ENCODE data around the gene OGFR.

Gene OGFR

GRCh38 chr20:62795023-62795761 is 9.4 kb upstream of the OGFR start:
- in situ Hi-C loops (cut with HindIII; ENCODE audit: low pct_ligation_motif_present, low pct_unique_long_range_greater_than_20kb, low sequenced_read_pairs): no loop called here
- DNase-seq: peak; percentile 53

GRCh38 chr20:62796699-62797491 is 7.7 kb upstream of the OGFR start:
- in situ Hi-C loops (cut with HindIII; ENCODE audit: low pct_ligation_motif_present, low pct_unique_long_range_greater_than_20kb, low sequenced_read_pairs): no loop called here
- no peak for DNase-seq

- in situ Hi-C loops (cut with HindIII; ENCODE audit: low pct_ligation_motif_present, low pct_unique_long_range_greater_than_20kb, low sequenced_read_pairs): no loop called here
- no peak for DNase-seq
These were observed 6.7 kb upstream of the OGFR start for GRCh38 chr20:62797671-62798532.

GRCh38 chr20:62799036-62799435 is 5.6 kb upstream of the OGFR start:
- no peak for DNase-seq
- in situ Hi-C loops (cut with HindIII; ENCODE audit: low pct_ligation_motif_present, low pct_unique_long_range_greater_than_20kb, low sequenced_read_pairs): no loop called here

DNA sequence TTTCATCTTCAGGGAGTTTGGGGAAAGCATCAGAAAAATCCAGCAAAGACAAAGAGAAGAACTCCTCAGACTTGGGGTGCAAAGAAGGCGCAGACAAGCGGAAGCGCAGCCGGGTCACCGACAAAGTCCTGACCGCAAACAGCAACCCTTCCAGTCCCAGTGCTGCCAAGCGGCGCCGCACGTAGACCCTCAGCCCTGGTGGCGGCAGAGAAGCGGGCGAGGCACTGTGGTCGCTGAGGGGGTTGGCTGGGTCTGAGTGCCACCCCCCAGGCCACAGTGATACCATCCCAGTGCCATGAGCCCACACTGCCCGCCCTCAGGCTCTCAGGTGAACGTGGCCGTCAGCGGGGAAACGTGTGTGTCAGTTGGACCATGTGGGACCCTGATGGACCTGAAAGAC is 5.2 kb upstream of the OGFR start:
- DNase-seq: no peak
- in situ Hi-C loops (cut with HindIII; ENCODE audit: low pct_ligation_motif_present, low pct_unique_long_range_greater_than_20kb, low sequenced_read_pairs): no loop called here

- DNase-seq: no peak
- in situ Hi-C loops (cut with HindIII; ENCODE audit: low pct_ligation_motif_present, low pct_unique_long_range_greater_than_20kb, low sequenced_read_pairs): no loop called here
These were observed 4.8 kb upstream of the OGFR start for GRCh38 chr20:62799873-62800272.

DNA sequence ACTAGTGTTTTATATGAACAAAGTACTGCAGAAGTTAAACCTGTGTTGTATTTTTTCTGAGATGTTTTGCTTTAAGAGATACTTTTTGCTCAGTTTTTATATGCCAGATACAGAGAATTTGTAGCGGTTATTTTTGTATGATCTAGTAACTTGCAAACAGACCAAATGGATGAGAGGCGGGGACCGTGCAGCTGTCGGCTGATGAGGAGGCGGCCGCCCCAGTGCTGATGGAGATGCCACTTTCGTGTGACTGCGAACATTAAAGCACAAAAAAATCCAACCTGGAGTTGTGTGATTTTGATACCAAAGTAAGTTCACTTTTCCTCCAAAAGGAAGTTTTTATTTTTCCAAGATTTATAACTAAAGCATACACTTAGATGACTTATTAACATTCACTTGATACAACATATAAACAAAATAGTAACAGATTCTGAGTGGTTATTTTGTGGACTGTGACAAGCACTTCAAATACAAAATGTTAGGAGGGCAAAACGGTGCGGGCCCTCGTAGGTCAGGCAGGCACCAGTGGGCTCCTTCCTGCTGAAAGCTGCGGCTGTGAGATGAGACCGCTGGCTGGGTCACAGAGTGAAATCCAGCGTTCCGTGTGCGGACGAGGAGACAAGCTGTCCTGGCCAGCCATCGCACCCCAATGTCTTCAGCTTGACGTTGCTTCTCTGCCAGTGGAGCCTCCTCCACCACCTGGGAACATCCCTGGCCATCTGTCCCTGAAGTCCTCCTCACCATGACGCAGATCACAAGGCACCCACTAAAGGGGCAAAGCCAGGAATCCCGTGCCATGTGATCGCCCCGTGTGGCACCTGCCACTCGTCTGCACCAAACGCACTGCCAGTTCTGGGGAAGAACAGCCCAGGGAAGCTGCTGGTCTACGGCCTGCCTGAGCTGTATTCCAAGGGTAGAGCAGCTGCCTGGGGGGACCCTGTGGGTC is 4.0 kb upstream of the OGFR start:
- in situ Hi-C loops (cut with HindIII; ENCODE audit: low pct_ligation_motif_present, low pct_unique_long_range_greater_than_20kb, low sequenced_read_pairs): no loop called here

DNA sequence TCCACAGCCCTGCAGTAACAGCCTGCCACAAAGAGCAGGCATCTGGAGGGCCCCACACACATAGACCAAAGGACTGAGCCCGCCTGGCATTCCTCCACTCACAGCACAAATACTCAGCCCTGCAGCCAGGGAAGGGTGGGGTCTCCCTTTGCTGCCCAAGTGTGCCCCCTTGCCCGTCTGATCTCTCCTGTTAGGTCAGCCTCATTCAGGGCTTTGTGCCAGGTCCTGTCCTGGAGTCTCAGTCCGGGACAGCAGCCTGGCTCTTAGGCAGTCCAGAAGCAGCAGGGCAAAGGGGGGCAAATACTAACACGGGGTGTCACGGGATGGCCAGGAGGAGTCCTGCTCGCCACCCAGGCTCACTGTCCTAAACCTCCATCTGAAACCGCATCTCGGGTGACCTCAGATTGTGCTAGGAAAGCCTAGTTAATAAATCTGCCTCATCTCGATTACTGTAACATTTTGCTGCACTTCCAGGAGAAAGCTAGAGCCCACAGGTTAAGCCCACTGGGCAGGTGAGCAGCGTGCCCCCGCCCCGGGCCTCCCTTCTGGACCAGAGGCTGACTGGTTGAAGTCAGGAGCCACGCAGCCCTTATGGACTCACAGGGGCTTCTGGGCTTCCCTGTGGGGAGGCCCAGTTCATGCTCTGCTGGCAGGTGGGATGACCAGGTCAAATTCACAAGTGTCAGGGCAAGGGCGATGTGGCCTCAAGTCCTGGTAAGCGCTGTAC is 3.2 kb upstream of the OGFR start:
- DNase-seq: no peak
- in situ Hi-C loops (cut with HindIII; ENCODE audit: low pct_ligation_motif_present, low pct_unique_long_range_greater_than_20kb, low sequenced_read_pairs): no loop called here

More for the DNA sequence above, 4.0 kb upstream of the OGFR start:
- DNase-seq: no peak

DNA sequence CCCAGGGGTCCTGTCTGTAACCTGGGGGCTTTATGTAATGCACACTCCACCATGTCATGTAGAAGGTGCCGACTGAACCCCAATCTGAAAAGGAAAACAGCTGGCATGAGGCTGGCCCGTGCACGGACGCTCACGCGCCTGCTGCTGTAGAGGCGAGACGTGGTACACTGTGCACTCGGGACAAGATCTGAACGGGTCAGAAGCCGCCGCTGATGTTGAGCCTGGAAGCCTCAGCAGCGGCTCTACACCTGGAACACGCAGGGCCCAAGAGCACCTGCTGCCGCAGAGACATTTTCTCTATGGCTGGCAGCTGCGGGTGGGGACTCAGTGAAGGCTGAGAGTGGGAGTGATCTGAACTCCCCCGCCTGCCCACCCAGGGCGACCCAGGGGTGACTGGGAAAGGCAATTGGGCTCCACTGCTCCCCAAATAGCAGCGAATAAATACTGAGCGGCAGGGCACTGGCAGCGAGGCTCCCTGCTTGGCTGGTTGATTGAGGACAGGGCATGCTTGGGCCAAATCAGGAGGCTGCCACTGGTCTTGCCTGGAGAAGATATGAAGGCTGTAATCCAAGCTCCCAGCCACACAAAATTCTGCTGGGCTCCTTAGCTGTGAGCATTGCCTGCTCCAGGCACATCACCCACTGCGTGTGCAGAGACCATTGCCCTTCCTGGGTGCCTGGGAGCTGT is 2.5 kb upstream of the OGFR start:
- DNase-seq: no peak
- in situ Hi-C loops (cut with HindIII; ENCODE audit: low pct_ligation_motif_present, low pct_unique_long_range_greater_than_20kb, low sequenced_read_pairs): no loop called here

GRCh38 chr20:62804021-62804626 is 511 bp upstream of the OGFR start:
- no peak for DNase-seq

GRCh38 chr20:62805155-62805710 is 598 bp downstream of the OGFR start:
- peak; percentile 36 for DNase-seq
- in situ Hi-C loops (cut with HindIII; ENCODE audit: low pct_ligation_motif_present, low pct_unique_long_range_greater_than_20kb, low sequenced_read_pairs): no loop called here

More at GRCh38 chr20:62804021-62804626, 511 bp upstream of the OGFR start:
- in situ Hi-C loops (cut with HindIII; ENCODE audit: low pct_ligation_motif_present, low pct_unique_long_range_greater_than_20kb, low sequenced_read_pairs): no loop called here

- no peak for DNase-seq
- in situ Hi-C loops (cut with HindIII; ENCODE audit: low pct_ligation_motif_present, low pct_unique_long_range_greater_than_20kb, low sequenced_read_pairs): no loop called here
These were observed 1.2 kb downstream of the OGFR start for GRCh38 chr20:62805711-62806382.

DNA sequence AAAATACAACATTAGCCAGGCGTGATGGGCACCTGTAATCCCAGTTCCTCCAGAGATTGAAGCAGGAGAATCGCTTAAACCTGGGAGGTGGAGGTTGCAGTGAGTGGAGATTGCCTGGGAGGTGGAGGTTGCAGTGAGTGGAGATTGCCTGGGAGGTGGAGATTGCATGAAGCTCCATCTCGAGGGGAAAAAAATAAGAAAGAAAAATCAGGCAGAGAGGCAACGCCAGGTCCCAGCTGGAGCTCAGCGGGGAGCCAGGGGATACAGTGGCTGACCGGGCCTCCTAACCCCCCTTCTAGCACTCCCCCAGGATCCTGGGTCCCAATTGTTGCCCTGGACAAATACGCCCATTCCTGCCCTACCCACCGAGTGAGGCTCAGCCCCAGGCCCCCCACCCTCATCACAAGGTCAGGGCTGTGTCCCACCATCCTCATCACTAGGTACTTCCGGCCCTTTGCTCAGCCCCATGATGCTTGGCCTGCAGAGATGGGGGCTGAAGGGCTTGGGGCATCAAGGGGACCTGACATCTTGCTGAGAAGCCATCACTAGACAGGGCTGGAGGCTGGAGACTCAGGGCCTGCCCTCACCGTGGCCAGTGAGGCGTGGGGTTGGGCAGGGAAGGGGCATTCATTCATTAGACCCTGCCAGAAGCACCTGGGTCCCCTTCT is 1.9 kb downstream of the OGFR start:
- no peak for DNase-seq
- in situ Hi-C loops (cut with HindIII; ENCODE audit: low pct_ligation_motif_present, low pct_unique_long_range_greater_than_20kb, low sequenced_read_pairs): no loop called here

DNA sequence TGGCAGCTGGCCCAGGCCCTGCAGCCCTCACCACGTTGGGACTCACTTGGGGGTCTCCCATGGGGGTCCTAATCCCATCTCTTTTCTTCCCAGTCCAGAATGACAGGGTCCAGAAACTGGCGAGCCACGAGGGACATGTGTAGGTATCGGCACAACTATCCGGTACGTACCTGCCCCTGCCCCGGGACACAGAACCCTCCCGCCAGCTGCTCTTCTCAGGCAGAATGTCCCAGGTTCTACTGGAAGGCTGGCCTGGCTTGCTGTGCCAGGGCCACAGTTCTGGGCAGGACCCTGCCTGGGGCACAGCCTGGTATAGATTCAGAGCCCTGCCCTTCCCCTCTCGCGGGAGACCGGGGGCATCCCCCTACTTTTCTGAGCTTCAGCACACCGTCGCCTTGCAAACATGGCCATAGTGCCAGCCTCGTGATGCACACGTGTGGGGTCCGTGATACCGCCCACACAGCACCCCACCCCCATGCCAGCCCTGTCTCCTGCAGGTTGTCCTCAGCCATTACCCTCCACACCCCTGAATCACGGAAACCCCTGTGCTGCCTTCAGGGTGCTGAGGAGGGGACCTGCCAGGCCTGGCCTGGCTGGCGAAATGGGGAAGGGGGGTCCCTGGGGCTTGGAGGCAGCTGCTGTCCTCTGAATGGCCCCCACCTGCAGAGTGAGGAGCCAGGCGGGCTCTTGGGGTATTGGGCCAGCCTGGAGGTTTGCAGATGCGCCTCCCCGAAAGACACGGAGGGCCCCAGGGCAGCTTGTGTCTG is 3.0 kb downstream of the OGFR start:
- DNase-seq: no peak
- in situ Hi-C loops (cut with HindIII; ENCODE audit: low pct_ligation_motif_present, low pct_unique_long_range_greater_than_20kb, low sequenced_read_pairs): no loop called here

Measured in ACHN (cell line).